Motor neuron (in vitro differentiated cells): ENCODE data around the gene ZNF519. TPM values are rescaled to one million over a fixed set of nuclear protein-coding genes. Genes with fewer than 3 reads are reported as not detected.
A peak's percentile ranks its signal among the peaks of the same experiment; 100 is the strongest.
"Not testable (repeated sequence)": the region's sequence is repeated elsewhere in the genome, so short reads cannot be mapped to it uniquely, and the experiment has no call there.

Source experiments
- ATAC-seq, 8 experiments: fragments of 200-7000 bp; cut with Tn5 transposase; replicated peaks in 6 of 8; 2 replicates each; pipeline ENCODE4 v1.8.0; 2021; ENCODE audit warnings: mild to moderate bottlenecking in 8 of 8, moderate library complexity in 8 of 8
- H3K27ac ChIP-seq, 2 donors: fragments of 250-450 bp; sonication (Bioruptor Pico); 2 replicates each; pipeline ENCODE4 v1.9.0; 2021; ENCODE audit warnings: antibody characterized with exemption in 2 of 2, mild to moderate bottlenecking in 2 of 2, moderate library complexity in 1 of 2
- H3K4me1 ChIP-seq, 2 donors: fragments of 250-450 bp; sonication (Bioruptor Pico); replicated peaks in 1 of 2; 2 replicates each; pipeline ENCODE4 v1.6.1; 2021; ENCODE audit warnings: antibody characterized with exemption in 2 of 2, mild to moderate bottlenecking in 2 of 2, moderate library complexity in 1 of 2
- H3K4me3 ChIP-seq, 5 donors: fragments of 250-450 bp; sonication (Bioruptor Pico); 2 replicates each; pipeline ENCODE4 v1.9.0; 2021; ENCODE audit warnings: antibody characterized with exemption in 5 of 5, mild to moderate bottlenecking in 5 of 5, moderate library complexity in 4 of 5
- WGBS, 10 experiments: fragments of 450-650 bp; shearing (Covaris generic); methylation state at CpG; one replicate each; pipeline ENCODE4 v1.0.0; 2022; 5-methylcytosine and 5-hydroxymethylcytosine counted together
- in situ Hi-C, 9 experiments: fragments of 400-800 bp; cut with MboI; loops; one replicate each; pipeline ENCODE4 v1.15.0; 2021; ENCODE audit warnings: low sequenced_read_pairs in 9 of 9, low pct_unique_long_range_greater_than_20kb in 2 of 9; ENCODE audit not compliant: unreplicated experiment in 9 of 9
- total RNA-seq, 8 experiments: library from RNA; unstranded; fragments of 300-600 nt; gene quantifications; 2 replicates each; pipeline versions ENCODE4 v1.2.3 to v1.2.4, GENCODE V29; 2022

ZNF519 gene
- 10 to 100 TPM in 6 of 8 experiments, 1 to 10 TPM in 2; 1.4 to 21.4 (median 10.8) TPM for total RNA-seq

GRCh38 chr18:14132271-14132700 lies at the start of gene ZNF519:
ZNF519 (minus strand) TSS chr18:14132435; CDS start chr18:14132277, 158 bp downstream.
- H3K4me1 ChIP-seq, H3K27ac ChIP-seq, in situ Hi-C loops: not testable (repeated sequence)
- 0% methylated on average over 1 to 2 of the region's 20 CpGs; no CpG with 5 or more reads in 7 of the 10 experiments for WGBS, 10 experiments
- H3K4me3 ChIP-seq: peak within 1 kb of the TSS; percentile 58 to 90 (median 62)
- peak; percentile 100 for ATAC-seq

DNA sequence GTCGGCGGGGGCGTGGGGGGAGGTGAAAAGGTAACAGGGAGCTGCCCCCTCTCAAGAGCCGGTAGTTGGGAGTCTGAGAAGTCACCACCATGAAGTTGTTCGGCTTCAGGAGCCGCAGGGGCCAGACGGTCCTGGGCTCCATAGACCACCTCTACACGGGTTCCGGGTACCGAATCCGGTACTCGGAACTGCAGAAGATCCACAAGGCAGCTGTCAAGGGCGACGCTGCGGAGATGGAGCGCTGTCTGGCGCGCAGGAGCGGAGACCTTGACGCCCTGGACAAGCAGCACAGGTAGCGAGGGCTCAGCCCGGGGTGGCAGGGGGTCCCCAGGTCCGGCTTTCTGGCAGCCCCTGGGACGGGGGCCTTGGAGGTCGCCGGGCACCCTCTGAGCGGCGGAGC lies 47.1 kb upstream of the ZNF519 start:
- in situ Hi-C loops: no loop called here
- H3K27ac ChIP-seq: no peak overlapping the region
- no peaks in the 10 kb centered on the region for H3K4me1 ChIP-seq
- H3K4me3 ChIP-seq: peak overlapping the region; percentile 42 to 67 (median 63)
- ATAC-seq: peak in 7 of 8 experiments; percentile 5 to 26 (median 15)
- WGBS, 10 experiments: 0% methylated on average over 1 to 2 of the region's 28 CpGs; no CpG with 5 or more reads in 8 of the 10 experiments

- H3K4me1 ChIP-seq, in situ Hi-C loops, H3K27ac ChIP-seq: not testable (repeated sequence)
- 0% methylated on average over 3 of the region's 61 CpGs; no CpG with 5 or more reads in 9 of the 10 experiments for WGBS, 10 experiments
- H3K4me3 ChIP-seq: peak overlapping the region; percentile 42 to 67 (median 63)
- ATAC-seq: peak; percentile 16 to 99 (median 98)
Observed at GRCh38 chr18:14178321-14179196, 46.3 kb upstream of the ZNF519 start.

GRCh38 chr18:14177540-14178320 lies 45.5 kb upstream of the ZNF519 start:
- whole genome bisulfite sequencing, 10 experiments: 85% methylated on average over 4 of the region's 48 CpGs; no CpG with 5 or more reads in 9 of the 10 experiments
- in situ Hi-C loops, H3K4me1 ChIP-seq, ATAC-seq, H3K27ac ChIP-seq, H3K4me3 ChIP-seq: not testable (repeated sequence)

DNA sequence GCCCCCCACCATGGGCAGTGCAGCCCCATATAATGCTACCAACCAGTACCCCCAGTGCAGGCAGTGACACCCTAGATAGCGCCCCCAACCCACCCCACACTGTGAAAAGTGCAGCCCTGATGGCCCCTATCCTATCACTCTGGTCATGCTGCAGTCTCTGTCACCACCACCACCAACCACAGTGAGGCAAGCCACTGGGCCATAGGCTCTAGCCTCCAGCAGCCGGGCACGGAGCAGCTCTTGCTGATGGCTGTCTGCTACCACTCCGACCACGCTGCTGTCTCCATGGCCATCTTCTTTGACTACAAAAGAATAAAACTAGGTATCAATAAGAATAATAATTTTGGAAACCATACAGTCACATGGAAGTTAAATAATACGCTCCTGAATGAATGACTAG lies 43.2 kb upstream of the ZNF519 start:
- in situ Hi-C loops, H3K27ac ChIP-seq, H3K4me1 ChIP-seq, ATAC-seq, H3K4me3 ChIP-seq: not testable (repeated sequence)
- WGBS, 10 experiments: 20 to 94% (median 75%) methylated on average over 1 to 5 of the region's 6 CpGs; no CpG with 5 or more reads in 2 of the 10 experiments

DNA sequence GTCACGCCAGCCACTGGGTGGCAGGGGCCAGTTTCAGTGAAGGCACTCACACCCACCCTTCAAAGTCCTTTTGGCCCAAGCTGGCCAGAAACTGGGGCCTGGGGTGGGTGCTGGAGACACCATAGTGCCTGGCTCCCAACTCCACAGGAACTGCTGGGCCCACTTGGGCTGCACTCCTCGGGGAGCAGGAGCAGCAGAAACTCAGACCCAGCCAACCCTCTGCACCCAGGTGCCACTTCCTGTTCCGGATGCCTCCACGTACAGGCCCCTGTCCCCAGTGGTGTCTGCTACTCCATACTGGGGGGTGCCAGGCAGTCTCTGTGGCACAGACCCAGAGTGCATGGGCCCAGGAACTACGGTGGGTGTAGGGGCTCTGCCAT lies 42.5 kb upstream of the ZNF519 start:
- Histone ChIP-seq H3K27ac (no peak overlapping the region), H3K4me3 (no peak overlapping the region), H3K4me1 (no peaks in the 10 kb centered on the region)
- in situ Hi-C loops: no loop called here
- ATAC-seq: no peak
- 0 to 100% methylated on average over 1 of the region's 5 CpGs; no CpG with 5 or more reads in 8 of the 10 experiments for WGBS, 10 experiments

- no CpG with 5 or more reads among the region's 7 CpGs for WGBS, 10 experiments
Observed at GRCh38 chr18:14174002-14174705, 41.9 kb upstream of the ZNF519 start.

DNA sequence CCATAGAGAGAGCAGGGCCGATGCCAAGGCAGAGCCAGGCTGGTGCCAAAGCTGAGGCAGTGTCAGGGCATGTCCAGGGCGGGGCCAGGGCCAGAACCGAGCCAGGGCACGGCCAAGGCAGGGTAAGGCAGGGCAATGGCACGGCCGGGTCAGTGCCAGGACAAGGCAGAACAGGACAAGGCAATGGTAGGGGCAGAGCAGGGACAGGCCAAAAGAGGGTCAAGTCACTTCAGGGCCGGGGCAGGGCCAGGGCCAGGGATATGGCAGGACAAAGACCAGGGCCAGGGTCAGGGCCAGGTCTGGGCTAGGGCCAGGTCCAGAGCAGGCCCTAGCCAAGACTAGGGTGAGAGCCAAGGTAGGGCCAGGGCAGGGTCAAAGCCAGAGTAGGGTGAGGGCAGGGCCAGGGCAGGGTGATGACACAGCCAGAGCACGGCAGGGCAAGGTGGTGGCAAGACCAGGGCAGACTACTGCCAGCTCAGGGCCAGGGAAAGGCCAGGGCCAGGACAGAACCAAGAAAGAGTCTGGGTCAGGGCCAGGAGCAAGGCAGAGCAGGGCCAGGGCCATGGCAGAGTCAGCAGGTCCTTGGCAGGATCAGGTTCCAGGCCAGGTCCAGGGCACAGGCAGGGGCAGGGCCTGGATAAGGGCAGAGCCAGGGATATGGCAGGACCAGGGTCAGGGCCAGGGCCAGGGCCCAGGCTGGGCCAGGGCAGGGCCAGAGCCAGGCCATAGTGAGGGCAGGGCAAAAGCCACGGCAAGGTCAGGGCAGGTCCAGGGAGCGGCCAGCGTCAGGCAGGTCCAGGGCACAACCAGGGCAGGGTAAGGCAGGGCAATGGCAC lies 41.1 kb upstream of the ZNF519 start:
- ATAC-seq, H3K27ac ChIP-seq, H3K4me3 ChIP-seq, in situ Hi-C loops, H3K4me1 ChIP-seq: not testable (repeated sequence)
- 59 to 100% (median 80%) methylated on average over 1 to 5 of the region's 11 CpGs; no CpG with 5 or more reads in 7 of the 10 experiments for WGBS, 10 experiments

More at GRCh38 chr18:14174002-14174705, 41.9 kb upstream of the ZNF519 start:
- ATAC-seq, H3K27ac ChIP-seq, H3K4me1 ChIP-seq, H3K4me3 ChIP-seq, in situ Hi-C loops: not testable (repeated sequence)

GRCh38 chr18:14172142-14173115 lies 40.2 kb upstream of the ZNF519 start:
- in situ Hi-C loops, H3K4me1 ChIP-seq, H3K4me3 ChIP-seq, H3K27ac ChIP-seq: not testable (repeated sequence)
- peak in 2 of 8 experiments; percentile 20 for ATAC-seq
- 38 to 100% (median 63%) methylated on average over 1 to 4 of the region's 6 CpGs; no CpG with 5 or more reads in 5 of the 10 experiments for WGBS, 10 experiments

DNA sequence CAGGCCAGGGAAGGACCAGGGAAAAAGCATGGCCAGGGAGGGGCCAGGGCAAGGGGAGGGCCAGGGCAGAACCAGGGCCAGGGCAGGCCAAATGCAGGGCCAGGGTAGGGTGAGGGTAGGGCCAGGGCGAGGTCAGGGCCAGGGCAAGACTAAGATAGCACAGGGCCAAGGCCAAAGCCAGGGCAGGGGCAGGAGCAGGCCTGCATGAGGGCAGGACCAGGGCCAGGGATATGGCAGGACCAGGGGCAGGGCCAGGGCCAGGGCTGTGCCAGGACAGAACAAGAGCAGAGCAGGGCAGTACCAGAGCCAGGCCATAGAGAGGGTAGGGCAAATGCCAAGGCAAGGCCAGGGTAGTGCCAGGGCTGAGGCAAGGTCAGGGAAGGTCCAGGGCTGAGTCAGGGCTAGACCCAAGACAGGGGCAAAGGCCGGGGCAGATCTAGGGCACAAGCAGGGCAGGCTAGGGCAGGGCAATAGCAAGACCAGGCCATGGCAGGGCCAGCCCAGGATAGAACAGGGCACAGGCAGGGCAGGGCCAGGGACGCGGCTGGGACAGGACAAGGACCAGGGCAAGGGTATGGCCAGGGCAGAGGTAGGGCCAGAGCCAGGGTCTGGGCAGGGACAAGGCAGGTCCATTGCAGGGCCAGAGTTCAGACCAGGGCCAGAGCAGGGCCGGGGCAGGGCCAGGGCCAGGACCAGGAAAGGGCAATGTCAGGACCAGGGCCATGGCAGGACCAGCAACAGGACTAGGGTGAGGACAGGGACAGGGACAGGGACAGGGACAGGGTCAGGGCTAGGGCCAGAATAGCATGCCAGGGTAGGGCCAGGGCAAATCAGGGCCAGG lies 39.3 kb upstream of the ZNF519 start:
- H3K4me3 ChIP-seq, H3K27ac ChIP-seq, ATAC-seq, in situ Hi-C loops, H3K4me1 ChIP-seq: not testable (repeated sequence)
- WGBS, 10 experiments: 54 to 90% methylated on average over 2 of the region's 5 CpGs; no CpG with 5 or more reads in 8 of the 10 experiments
